NCI-H1105 treated with DMSO at 0.1 percent for 48 hours (cell line): ENCODE results near the gene DDX51.
"Not testable (repeated sequence)": the region's sequence is repeated elsewhere in the genome, so short reads cannot be mapped to it uniquely, and the experiment has no call there.

ENCODE experiments used
- DNase-seq: peaks from one replicate; lab custom pipeline; 2025; lab: John Stamatoyannopoulos, UW

DDX51 gene

GRCh38 chr12:132116709-132117557 is 27.2 kb downstream of the DDX51 start:
- DNase-seq: no peak

GRCh38 chr12:132115500-132115899 is 28.6 kb downstream of the DDX51 start:
- no peak for DNase-seq

DNA sequence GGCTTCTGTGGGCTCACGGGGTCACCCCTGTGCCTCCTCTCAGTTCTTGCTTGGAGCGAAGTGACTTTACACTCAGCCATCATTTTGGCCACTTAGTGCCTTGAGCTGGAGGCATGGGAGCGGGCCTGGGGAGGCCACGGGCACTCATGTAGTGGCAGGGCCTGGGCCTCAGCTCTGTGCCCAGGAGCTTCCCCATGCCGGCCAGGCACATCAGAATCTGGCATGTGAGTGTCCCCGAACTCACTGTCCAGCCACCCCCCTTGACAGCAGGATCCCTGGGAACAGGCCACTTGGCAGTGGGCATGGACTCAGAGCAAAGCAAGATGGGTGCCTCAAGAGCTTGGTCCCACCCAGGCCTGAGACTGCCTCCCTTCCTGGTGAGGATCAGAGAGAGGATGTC is 29.5 kb downstream of the DDX51 start:
- no peak for DNase-seq

DNA sequence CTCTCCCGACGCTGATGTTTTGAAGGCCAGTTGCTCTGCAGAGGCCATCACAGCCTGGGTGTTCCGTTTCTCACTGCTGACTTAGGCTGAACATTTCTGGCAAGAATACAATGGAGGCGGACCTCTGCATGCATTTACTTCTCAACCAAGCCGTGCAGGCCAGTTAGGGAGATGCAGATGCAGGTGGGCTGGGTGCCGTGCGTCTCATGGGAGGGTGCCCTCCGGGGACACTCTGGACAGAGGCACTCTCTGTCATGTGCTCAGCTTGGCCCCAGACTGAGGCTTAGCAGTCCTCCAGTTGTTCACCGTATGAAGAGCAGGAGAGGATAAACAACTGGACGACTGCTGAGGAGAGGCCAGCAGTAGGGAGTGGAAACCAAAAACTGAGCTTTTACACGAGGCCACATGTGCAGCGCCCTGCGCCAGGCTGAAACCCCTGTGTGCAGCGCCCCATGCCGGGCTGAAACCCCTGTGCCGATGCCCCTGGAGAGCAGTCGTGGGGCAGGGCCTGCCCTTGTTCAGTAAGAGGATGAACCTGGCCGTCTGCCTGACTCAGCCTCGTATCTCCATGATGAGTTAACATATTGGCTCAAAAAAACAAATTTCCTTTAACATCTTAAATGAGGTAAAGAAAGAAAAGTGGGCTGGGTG is 32.3 kb downstream of the DDX51 start:
- no peak for DNase-seq

- DNase-seq: no peak
Measured at GRCh38 chr12:132110677-132111076, 33.4 kb downstream of the DDX51 start.

DNA sequence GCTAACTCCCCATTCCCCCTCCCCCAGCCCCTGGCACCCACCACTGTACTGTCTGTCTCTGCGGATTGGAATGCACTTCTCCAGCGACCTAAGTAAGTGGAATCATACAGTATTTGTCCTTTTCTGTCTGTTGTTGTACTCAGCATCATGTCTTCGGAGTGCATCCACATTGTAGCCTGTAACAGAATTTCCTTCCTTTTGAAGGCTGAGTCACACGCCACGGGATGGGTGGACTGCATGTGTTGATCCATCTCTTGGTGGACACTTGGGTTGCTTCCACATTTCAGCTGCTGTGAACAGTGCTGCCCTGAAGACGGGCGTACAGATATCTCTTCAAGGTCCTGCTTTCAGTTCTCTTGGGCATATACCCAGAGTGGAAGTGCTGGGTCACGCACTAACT is 34.4 kb downstream of the DDX51 start:
- no peak for DNase-seq

GRCh38 chr12:132108211-132108832 is 35.8 kb downstream of the DDX51 start:
- no peak for DNase-seq

- DNase-seq: no peak
Measured at GRCh38 chr12:132106921-132107320, 37.2 kb downstream of the DDX51 start.

- DNase-seq: no peak
Measured at GRCh38 chr12:132105467-132105866, 38.7 kb downstream of the DDX51 start.

DNA sequence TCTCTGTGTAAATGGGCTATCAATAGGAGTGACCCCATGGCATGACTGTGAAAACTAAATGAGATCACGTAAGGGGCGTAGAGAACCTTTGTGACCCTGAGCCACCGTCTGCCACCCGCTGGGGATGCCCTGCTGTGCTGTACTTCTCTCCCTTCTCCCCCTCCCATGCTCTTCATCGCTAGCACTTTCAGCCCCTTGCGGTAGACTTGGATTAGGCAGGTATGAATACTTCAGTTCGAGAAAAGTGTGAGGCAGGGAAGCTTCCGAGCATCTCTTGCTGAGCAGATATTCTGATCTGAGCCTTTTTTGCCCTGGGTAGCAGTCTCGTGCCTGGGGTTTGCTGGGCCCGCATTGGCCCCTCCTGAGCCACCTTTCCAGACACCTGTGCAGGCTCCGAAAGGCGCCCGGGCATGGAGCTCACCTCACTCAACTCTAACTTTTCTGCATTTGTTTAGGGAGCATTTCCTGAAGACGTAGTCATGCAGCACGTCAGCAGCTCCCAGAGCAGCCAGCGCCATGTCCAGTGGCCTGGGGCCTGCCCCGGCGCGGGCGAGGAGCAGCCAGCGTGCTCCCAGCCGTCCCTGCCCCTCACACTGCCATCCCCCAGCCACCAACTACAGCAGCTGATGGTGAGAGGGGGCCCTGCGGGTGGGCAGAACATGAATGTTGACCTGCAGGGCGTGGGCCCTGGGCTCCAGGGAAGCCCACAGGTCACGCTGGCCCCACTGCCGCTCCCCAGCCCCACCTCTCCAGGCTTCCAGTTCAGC is 40.4 kb downstream of the DDX51 start:
- no peak for DNase-seq

GRCh38 chr12:132103072-132103471 is 41.0 kb downstream of the DDX51 start:
- DNase-seq: not testable (repeated sequence)

DNA sequence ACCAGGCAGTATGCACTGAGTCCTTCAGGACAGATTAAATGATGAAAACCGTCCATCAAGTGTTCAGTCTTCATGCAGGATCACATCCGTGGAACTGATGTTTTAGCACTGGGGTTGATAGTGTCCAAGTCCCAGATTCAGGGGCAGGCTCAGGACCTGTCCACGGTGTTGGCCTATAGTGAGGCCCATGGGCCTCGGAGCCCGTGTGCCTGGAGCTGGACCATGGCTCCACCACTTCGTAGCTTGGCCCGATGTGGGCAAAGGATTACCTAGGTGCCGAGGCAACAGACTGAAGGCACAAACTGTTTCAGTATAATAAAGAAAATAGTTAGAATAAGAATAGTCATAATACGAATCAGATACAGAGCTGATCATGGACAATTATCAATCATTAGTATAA is 41.8 kb downstream of the DDX51 start:
- DNase-seq: no peak

DNA sequence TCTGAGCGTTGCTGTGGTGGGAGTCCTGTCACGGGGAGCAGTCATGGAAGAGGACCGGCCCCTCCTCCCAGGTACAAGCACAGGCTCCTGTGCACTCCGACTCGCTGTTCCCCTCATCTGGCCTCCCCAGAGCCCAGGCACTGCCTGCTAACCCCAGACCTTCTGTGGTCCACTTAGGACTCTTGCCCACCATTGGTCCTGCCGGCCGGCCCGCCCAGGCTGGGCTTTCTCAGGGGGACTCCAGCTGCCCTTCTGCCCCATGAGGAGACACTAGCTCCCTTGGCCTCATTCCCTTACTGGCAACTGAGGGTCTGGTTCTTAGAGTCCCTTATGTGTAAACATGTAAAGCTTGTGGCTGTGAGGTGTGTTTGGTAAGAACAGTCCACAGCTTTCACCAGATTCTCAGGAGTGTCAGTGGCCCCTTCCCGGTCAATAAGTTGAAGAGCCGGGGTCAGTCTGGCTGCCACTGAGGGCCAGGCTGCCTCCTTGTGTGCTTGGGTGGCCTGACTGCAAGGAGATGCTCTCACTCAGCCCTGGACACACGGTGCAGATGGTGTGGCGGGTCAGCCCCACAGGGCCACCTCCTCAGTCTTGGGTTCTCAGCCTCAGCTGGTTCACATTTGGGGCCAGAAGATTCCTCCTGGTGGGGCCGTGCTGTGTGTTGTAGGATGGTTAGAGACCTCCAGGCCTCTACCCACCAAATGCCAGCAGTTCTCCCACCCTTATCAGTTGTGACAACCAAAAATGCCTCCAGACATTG is 43.6 kb downstream of the DDX51 start:
- no peak for DNase-seq

DNA sequence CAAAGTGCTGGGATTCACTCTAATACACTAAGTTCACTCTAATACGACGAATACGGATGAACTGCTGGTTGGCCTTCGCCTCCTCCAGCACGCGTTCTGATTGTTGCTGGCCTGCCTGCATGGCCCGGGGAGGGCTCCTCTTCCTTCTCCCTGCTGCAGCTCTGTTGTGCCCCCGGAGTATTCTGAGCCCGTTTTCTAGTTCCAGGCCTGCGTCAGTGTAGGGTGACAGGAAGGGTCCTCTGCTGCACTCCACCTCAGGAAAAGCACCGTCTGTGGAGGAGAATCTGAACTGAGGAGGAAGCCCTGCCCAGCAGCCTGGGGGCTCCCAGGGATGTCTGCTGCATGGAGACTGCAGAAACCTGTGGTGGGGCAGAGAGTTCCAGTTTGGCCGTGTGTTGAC is 44.4 kb downstream of the DDX51 start:
- no peak for DNase-seq

GRCh38 chr12:132095520-132096409 is 48.4 kb downstream of the DDX51 start:
- DNase-seq: no peak

DNA sequence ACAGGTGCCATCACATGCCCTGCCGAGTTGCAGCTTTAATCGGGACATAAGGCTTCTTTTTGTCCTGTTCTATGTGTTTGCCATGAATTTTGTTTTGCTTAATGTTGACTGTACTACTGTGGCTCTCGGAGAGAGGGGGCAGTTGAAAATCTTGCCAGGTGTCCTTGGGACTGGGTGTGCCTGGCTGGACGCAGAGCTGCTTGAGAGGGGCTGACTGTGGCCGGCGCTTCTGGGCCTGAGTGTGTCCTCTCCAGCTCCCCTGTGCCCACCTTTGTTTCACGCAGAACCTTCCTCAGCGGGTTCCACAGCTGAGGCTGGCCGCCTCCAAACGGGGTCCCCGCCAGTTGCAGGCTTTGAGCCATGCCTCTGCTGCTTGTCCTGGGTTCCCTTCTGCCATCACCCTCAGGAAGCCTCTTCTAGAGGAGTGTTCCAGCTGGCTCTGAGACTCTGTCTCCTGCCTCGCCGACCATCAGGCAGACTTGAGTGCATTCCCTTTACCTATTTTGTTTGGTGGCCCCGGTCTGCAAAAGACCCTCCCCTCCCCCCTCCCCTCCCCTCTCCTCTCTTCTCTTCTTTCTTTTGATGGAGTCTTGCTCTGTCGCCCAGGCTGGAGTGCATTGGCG is 49.7 kb downstream of the DDX51 start:
- no peak for DNase-seq

- DNase-seq: no peak
Measured at GRCh38 chr12:132089407-132089910, 54.7 kb downstream of the DDX51 start.
